ENCODE results near the gene TRIM15. TPM values are rescaled to one million over a fixed set of nuclear protein-coding genes. Genes with fewer than 3 reads are reported as not detected.

The TRIM15 gene
- total RNA-seq, 1 experiment from 2014 or later: 0.20 TPM

DNA sequence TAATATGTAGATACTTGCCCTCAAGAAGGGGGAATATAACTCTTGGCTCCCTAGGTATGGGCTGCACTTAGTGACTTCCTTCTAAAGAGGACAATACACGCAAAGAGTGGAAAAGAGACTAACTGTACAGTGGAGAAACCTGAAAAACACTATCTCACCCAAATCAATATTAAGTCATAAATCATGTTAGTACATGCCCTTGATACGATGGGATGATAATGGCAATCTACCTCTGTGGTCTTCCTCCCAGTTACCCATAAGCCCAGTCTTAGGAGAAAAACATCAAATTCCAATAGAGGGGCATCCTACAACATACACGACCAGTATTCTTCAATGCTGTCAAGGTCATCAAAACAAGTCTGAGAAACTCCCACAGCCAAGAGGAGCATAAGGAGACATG is 48.6 kb downstream of the TRIM15 start:
- Mint-ChIP-seq H3K36me3 (ENCODE audit: insufficient read depth in 1 of 3, low read depth in 3 of 3) (peaks cover 0 to 4% (median 2%) of the 10 kb centered on the region in 3 experiments; a peak in 3 of 7 replicates), H3K4me1 (peaks cover 46 to 51% of the 10 kb centered on the region in 2 experiments), H3K27ac (no peak overlapping the region), H3K27me3 (ENCODE audit: low read depth) (peaks cover 10% of the 10 kb centered on the region), H3K9me3 (no peaks in the 10 kb centered on the region; a peak in 1 of 5 replicates), H3K4me3 (peak overlapping the region; percentile 91 to 96)
- no CpG with 5 or more reads among the region's 3 CpGs for WGBS (ENCODE audit: extremely low coverage, insufficient read length, low lambda C conversion rate)
- Histone ChIP-seq H4K20me1 (ENCODE audit: control insufficient read depth, insufficient read depth, insufficient read length) (no peaks in the 10 kb centered on the region), H3K27ac (ENCODE audit: insufficient read length, low read depth, low read length) (no peak overlapping the region), H3T11ph (ENCODE audit: low read length) (no peak overlapping the region), H3K14ac (ENCODE audit: insufficient read depth, low read length) (no peak overlapping the region), H2AFZ (ENCODE audit: low read length) (no peak overlapping the region), H3K9ac (ENCODE audit: extremely low read depth, insufficient read length, low read length) (no peak overlapping the region), H2BK12ac (ENCODE audit: insufficient read length, low read depth, low read length) (no peak overlapping the region), H3K23ac (ENCODE audit: insufficient read length, low read depth, low read length) (no peak overlapping the region), H4K91ac (ENCODE audit: insufficient read length, low read depth, low read length) (no peak overlapping the region), H3K9me3 (ENCODE audit: control insufficient read depth, low read depth, low read length) (no peaks in the 10 kb centered on the region), H3K56ac (ENCODE audit: insufficient read length, low read depth, low read length) (no peak overlapping the region), H3K79me1 (ENCODE audit: insufficient read depth, low read depth, low read length, poor library complexity, severe bottlenecking) (peaks cover 4% of the 10 kb centered on the region), H4K5ac (ENCODE audit: insufficient read length, low read depth, low read length) (no peak overlapping the region), H2BK15ac (ENCODE audit: low read depth, low read length) (no peak overlapping the region), H3K18ac (ENCODE audit: insufficient read length, low read depth, low read length) (no peak overlapping the region), H3K23me2 (ENCODE audit: insufficient read length, low read depth, low read length, poor library complexity, severe bottlenecking) (peaks cover 12% of the 10 kb centered on the region), H3K4me1 (ENCODE audit: insufficient read depth, low read length) (peaks cover 17% of the 10 kb centered on the region; the same call in 1 of the 2 replicates), H3K27me3 (ENCODE audit: insufficient read depth, low read length) (no peaks in the 10 kb centered on the region), H3K79me2 (ENCODE audit: insufficient read depth, low read length) (peaks cover 6% of the 10 kb centered on the region; the same call in 1 of the 2 replicates), H2AK5ac (ENCODE audit: insufficient read length, low read length) (no peak overlapping the region), H2BK5ac (ENCODE audit: insufficient read length, low read length) (no peak overlapping the region), H3K4ac (ENCODE audit: low read depth, low read length) (no peak overlapping the region), H4K8ac (replicated peaks; ENCODE audit: insufficient read length, low read depth, low read length) (no peak overlapping the region), H2BK20ac (ENCODE audit: low read depth, low read length, poor library complexity, severe bottlenecking) (no peak overlapping the region), H2BK120ac (ENCODE audit: low read depth, low read length, poor library complexity, severe bottlenecking) (no peak overlapping the region), H3K4me2 (ENCODE audit: insufficient read depth, insufficient read length, low read length) (peak overlapping the region; percentile 68)
- DNase-seq: no peak
- TF ChIP-seq, protein P1, sequence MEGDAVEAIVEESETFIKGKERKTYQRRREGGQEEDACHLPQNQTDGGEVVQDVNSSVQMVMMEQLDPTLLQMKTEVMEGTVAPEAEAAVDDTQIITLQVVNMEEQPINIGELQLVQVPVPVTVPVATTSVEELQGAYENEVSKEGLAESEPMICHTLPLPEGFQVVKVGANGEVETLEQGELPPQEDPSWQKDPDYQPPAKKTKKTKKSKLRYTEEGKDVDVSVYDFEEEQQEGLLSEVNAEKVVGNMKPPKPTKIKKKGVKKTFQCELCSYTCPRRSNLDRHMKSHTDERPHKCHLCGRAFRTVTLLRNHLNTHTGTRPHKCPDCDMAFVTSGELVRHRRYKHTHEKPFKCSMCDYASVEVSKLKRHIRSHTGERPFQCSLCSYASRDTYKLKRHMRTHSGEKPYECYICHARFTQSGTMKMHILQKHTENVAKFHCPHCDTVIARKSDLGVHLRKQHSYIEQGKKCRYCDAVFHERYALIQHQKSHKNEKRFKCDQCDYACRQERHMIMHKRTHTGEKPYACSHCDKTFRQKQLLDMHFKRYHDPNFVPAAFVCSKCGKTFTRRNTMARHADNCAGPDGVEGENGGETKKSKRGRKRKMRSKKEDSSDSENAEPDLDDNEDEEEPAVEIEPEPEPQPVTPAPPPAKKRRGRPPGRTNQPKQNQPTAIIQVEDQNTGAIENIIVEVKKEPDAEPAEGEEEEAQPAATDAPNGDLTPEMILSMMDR (conservative IDR thresholded peaks at IDR 0.05): no peak

Measured in H9 (cell line).